Activated naive CD4-positive, alpha-beta T cell treated with anti-CD3 and anti-CD28 coated beads, Interleukin-2, amount 50 U/mL, for 72 hours (primary cell): ENCODE results near the gene FBLN7. TPM values are rescaled to one million over a fixed set of nuclear protein-coding genes. Genes with fewer than 3 reads are reported as not detected.
A peak's percentile ranks its signal among the peaks of the same experiment; 100 is the strongest.
"Not testable (repeated sequence)": the region's sequence is repeated elsewhere in the genome, so short reads cannot be mapped to it uniquely, and the experiment has no call there.

Source experiments
- ATAC-seq, 2 donors: fragments of 150-1000 bp; cut with Tn5 transposase; 2 replicates each; pipeline ENCODE4 v1.10.0; 2021; ENCODE audit warnings: mild to moderate bottlenecking in 2 of 2, moderate library complexity in 2 of 2
- DNase-seq, 2 donors: peaks; one replicate each; pipeline ENCODE4 v3.0.0; 2021 to 2022; ENCODE audit warnings: low spot score in 2 of 2
- H3K27ac Mint-ChIP-seq, 2 donors: one replicate each; pipeline ENCODE4 v1.8.0; 2022; ENCODE audit warnings: mild to moderate bottlenecking in 2 of 2, mixed read lengths in 2 of 2
- H3K36me3 Mint-ChIP-seq, 2 donors: one replicate each; pipeline ENCODE4 v1.8.0; 2022; ENCODE audit warnings: mixed read lengths in 2 of 2
- H3K9me3 Mint-ChIP-seq, 2 donors: one replicate each; pipeline ENCODE4 v1.8.0; 2022; ENCODE audit warnings: mixed read lengths in 2 of 2
- total RNA-seq, 2 donors: library from RNA; stranded (reverse); gene quantifications; one replicate each; pipeline ENCODE4 v1.2.3, GENCODE V29; 2022

FBLN7 gene, protein sequence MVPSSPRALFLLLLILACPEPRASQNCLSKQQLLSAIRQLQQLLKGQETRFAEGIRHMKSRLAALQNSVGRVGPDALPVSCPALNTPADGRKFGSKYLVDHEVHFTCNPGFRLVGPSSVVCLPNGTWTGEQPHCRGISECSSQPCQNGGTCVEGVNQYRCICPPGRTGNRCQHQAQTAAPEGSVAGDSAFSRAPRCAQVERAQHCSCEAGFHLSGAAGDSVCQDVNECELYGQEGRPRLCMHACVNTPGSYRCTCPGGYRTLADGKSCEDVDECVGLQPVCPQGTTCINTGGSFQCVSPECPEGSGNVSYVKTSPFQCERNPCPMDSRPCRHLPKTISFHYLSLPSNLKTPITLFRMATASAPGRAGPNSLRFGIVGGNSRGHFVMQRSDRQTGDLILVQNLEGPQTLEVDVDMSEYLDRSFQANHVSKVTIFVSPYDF
- total RNA-seq, result 10 to 100 TPM; 25.4 to 48.5 TPM

DNA sequence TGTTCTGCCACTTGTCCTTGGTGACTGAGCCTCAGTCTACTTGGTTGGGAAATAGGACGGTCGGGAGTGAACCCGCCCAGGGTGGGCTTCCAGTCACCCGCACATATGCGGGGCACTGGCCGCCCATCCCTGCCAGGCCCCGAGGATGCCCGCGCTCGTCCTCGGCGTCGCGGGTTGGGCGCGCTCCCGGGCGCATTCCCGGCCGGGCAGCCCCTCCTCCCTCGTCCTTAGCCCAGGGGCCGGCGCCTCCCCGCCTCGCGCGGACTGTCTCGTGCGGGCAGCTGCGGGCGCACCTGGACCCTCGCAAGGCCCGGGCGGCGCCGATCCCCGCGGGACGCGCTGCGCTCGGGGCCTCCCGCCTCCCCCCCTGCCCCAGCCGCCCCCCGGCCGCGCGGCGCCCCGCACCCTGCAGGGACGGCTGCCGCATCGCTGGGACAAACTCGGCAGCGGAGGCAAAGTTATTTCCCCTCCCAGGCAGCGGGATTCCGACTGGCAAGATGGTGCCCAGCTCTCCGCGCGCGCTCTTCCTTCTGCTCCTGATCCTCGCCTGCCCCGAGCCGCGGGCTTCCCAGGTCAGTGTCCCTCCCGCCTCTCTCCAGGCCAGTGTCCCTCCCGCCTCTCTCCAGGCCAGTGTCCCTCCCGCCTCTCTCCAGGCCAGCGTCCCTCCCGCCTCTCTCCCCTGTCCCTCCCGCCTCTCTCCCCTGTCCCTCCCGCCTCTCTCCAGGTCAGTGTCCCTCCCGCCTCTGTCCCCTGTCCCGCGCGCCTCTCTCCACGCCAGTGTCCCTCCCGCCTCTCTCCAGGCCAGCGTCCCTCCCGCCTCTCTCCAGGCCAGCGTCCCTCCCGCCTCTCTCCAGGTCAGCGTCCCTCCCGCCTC lies at the start of gene FBLN7:
Gene FBLN7, plus strand, starts transcription at position 227 of the 874 bp plus-strand sequence. Its CDS starts 271 bp downstream, at position 498.
- peaks cover 5 to 15% of the 10 kb centered on the region in 2 donors for H3K36me3 Mint-ChIP-seq
- peak; percentile 37 to 53 for ATAC-seq
- no peak for DNase-seq
- H3K27ac Mint-ChIP-seq, result peak within 1 kb of the TSS; percentile 22 to 89
- no peaks in the 10 kb centered on the region for H3K9me3 Mint-ChIP-seq

DNA sequence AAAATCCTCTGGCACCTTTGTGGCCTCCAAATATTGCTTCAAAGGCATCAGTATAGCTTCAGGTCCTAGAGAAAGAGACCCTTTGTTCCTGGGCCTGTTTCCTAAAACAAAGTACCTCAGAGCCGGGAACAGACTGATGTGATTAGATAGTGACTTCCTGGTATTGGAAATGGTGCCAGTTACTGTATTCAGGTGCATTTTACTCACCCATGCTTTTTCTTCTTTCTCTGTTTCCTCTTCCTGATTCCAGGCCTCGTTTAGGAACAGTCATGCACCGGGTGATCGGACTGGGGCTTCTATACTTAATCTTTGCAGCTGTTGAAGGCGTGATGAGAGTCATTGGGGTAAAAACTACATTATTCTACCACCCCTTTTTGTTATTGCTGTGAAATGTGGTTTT lies 48.8 kb upstream of the FBLN7 start:
- DNase-seq (no peak), ATAC-seq (no peak)
- Mint-ChIP-seq H3K9me3 (no peaks in the 10 kb centered on the region), H3K36me3 (peaks cover 35 to 40% of the 10 kb centered on the region in 2 donors), H3K27ac (no peak overlapping the region)

DNA sequence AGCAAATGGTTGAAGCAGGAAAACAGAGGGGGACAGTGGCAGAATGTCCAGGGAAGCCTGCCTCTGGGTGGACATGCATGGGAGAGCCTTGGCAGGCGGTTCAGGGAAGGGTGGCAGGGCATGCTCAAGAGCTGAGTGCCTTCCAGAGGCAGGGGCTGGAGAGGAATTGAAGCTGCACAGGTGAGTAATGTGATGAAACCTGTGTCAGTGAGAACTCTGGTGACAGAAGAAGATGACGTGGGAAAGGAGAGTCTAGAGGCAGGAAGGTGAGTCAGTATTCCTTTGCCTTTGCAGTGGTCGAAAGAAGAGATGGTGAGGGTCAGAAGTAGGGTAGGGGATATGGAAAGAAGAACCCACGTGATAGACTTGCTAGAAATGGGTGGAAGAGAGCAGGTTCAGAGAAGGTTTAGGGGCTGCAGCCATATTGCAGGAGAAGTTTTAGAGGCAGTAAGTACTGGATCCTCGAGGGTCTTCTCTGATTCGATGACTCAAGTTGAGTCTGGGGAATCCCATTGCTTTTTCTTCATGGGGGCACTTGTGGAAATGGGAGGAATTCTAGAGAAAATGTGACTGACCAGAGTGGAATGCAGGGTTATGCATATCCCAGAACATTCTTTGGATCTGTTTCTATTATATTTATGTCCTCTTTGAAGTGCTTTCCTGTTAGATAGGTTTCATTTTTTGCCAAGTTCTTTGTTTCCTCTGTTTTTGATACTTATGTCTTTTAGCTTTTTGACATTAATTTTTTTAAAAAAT lies 45.7 kb upstream of the FBLN7 start:
- Mint-ChIP-seq H3K27ac (peak overlapping the region in 1 of 2 donors; percentile 62), H3K36me3 (peaks cover 20 to 25% of the 10 kb centered on the region in 2 donors), H3K9me3 (no peaks in the 10 kb centered on the region)
- DNase-seq (no peak), ATAC-seq (peak; percentile 88 to 99)

DNA sequence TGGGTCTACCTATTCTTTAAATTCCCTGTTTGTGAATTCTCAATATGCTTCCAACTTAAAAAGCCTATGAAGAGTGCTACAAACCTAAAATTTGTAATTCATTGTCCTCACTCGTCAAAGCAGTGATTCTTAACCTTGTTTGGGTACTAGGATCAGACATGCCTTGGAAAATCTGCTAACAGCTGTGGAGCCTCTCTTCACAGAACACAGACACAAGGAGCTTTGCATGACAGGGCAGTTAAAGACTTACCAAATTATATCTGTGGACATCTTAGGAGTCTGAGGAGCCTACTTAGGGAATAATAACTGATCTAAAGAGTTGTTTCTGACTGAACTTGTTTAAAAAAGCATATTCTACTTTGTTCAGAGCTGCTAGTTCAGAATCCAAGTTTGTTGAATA lies 45.0 kb upstream of the FBLN7 start:
- no peak for ATAC-seq
- peaks cover 23 to 24% of the 10 kb centered on the region in 2 donors for H3K36me3 Mint-ChIP-seq
- DNase-seq, result no peak
- no peaks in the 10 kb centered on the region for H3K9me3 Mint-ChIP-seq
- peak overlapping the region in 1 of 2 donors; percentile 62 for H3K27ac Mint-ChIP-seq

DNA sequence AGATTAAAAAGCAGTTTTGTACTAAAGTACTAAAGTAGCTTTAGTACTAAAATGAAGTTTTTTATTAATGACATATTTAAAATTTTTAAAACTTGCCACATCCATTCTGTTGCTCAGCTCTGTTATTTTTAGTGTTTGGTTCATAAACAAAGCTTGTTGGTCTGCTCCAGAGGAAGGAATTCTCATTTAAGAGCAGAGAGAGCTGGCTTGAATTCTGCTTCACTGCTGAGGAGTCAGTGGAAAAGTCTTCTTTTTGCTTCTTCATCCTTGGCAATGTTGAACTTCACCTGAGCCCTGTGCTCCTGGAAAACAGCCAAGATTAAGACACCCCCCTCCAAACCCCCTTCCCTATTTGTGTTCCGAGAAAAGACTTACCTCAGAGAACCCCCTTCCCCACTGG lies 42.5 kb upstream of the FBLN7 start:
- Mint-ChIP-seq H3K9me3 (no peaks in the 10 kb centered on the region), H3K36me3 (peaks cover 13% of the 10 kb centered on the region in 2 donors), H3K27ac (peak overlapping the region in 1 of 2 donors; percentile 59)
- DNase-seq, result no peak
- ATAC-seq, result no peak

DNA sequence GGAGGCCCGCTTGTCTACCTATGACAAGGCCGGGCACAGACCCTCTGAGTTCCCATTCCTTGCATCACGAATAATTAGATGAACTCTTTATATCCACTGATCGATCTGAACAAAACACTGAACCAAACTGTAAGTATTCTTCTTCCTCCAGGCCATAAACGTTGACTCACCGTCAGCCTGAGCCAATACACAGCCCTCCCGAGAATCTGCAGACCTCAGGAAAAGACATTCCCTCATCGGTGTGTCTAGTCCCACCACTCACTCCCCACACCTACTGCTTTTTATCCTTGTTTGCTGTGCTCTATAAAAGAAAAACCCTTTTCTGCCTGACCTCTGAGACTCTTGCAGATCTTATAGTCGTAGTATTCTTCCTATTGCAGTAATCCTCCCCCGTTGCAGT lies 42.1 kb upstream of the FBLN7 start:
- ATAC-seq, result no peak
- Mint-ChIP-seq H3K27ac (peak overlapping the region; percentile 16 to 59), H3K36me3 (peaks cover 13% of the 10 kb centered on the region in 2 donors), H3K9me3 (no peaks in the 10 kb centered on the region)
- DNase-seq, result no peak

DNA sequence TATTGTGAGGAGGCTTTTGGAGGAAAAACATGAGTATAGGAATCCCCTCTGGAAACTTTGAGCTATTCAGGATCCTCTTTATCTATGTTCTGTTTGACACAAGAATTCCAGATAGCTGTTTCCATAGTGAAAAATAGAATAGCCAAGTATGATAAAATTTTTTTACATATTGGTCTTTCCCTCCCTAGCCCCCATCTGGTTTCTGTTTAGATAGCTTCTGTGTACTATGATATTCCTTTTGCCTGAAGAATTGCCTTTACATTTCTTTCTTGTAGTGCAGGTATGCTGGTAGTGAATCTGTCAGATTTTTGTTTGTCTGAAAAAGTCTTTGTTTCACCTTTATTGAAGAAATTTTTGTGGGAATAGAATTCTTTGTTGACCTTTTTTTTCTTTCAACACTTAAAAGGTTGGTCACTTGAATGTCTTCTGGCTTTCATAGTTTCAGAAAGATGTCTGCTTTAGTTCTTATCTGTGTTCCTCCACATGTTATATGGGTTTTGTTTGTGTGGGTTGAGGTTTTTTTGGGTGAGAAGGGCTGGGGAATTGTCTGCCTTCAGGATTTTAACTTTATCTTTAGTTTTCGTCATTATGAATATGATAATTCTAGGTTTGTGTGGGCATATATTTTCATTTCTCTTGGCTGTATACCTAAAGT lies 29.9 kb upstream of the FBLN7 start:
- no peak for DNase-seq
- Mint-ChIP-seq H3K36me3 (peaks cover 53 to 69% of the 10 kb centered on the region in 2 donors), H3K27ac (no peak overlapping the region), H3K9me3 (peaks cover 4 to 32% of the 10 kb centered on the region in 2 donors)
- no peak for ATAC-seq

DNA sequence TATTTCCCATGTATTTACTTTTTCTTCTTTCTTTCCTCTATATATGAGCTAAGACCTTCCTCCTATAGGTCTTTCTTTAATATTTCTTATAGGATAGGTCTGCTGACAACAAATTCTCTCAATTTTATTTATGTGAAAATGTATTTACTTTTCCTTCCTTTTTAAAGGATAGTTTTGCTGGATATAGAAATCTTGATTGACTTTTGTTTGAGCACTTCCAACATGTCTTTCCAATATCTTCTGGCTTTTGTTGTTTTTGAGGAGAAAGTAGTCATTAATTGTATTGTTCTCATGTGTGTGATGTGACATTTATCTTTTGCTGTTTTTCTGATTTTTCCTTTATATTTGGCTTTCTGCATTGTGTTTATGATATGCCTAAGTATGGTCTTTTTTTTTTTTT lies 28.9 kb upstream of the FBLN7 start:
- Mint-ChIP-seq H3K36me3 (peaks cover 48 to 70% of the 10 kb centered on the region in 2 donors), H3K9me3 (peaks cover 4 to 33% of the 10 kb centered on the region in 2 donors), H3K27ac (no peak overlapping the region)
- DNase-seq (no peak), ATAC-seq (no peak)

DNA sequence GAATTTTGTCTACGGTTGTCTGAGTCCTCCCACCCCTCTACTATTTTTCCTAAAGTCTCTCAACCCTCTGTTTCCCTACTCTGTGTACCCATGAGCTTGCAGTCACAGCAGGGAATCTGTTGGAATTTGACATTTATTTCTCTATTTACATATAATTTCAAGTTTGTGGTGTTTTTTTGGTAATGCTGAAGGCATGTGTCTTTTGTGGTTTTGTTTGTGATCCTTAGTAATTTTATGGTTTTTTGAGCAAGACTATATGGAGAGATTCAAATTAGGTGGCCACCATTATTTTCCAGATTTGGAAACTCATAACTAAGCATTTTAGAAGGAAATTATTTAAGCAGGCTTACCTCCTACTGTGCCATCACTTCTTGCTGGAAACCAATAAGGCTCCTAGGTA lies 27.2 kb upstream of the FBLN7 start:
- DNase-seq (no peak), ATAC-seq (no peak)
- peaks cover 47 to 69% of the 10 kb centered on the region in 2 donors for H3K36me3 Mint-ChIP-seq
- H3K27ac Mint-ChIP-seq, result no peak overlapping the region
- H3K9me3 Mint-ChIP-seq, result peaks cover 4 to 33% of the 10 kb centered on the region in 2 donors

DNA sequence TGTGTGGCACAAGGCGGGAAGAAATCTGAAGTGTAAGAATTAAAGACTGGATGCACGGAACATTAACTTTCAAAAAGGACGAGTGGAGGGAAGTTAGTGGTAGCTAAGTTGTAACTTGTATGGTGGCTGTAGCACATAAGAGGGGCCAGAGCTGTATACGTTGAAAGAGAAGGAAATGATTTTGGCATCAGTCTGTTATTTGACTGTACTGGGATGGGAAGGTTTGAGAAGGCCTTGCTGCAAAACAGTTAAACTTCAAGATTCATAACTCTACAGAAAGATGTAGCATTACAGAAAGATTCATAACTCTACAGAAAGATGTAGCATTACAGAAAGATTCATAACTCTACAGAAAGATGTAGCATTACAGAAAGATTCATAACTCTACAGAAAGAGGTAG lies 24.8 kb upstream of the FBLN7 start:
- not testable (repeated sequence) for DNase-seq
- Mint-ChIP-seq H3K36me3 (peaks cover 34 to 51% of the 10 kb centered on the region in 2 donors), H3K27ac (peak overlapping the region; percentile 13 to 90), H3K9me3 (peaks cover 4 to 31% of the 10 kb centered on the region in 2 donors)
- peak; percentile 53 to 97 for ATAC-seq

DNA sequence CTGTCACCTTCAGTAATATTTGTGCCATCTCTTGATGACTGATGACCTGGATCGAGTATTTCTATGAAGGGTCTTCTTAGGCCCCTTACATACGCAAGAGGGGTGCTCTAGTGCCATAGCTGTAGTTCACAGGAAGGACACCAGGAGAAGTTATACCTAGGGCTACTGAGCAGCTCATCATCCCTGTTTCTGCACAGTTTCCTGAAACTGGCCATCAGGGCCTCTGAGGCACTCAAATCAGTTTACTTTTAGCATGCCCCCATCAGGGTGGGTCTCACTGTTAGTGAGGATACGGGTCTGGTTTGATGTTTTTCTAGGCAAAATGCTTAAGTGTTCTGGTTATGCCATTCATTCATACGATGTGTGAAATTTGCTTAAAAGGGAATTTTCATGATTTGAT lies 20.0 kb upstream of the FBLN7 start:
- H3K27ac Mint-ChIP-seq, result peak overlapping the region in 1 of 2 donors; percentile 16
- H3K36me3 Mint-ChIP-seq, result peaks cover 0 to 15% of the 10 kb centered on the region in 2 donors
- no peak for ATAC-seq
- peaks cover 0 to 3% of the 10 kb centered on the region in 2 donors for H3K9me3 Mint-ChIP-seq
- DNase-seq, result no peak

DNA sequence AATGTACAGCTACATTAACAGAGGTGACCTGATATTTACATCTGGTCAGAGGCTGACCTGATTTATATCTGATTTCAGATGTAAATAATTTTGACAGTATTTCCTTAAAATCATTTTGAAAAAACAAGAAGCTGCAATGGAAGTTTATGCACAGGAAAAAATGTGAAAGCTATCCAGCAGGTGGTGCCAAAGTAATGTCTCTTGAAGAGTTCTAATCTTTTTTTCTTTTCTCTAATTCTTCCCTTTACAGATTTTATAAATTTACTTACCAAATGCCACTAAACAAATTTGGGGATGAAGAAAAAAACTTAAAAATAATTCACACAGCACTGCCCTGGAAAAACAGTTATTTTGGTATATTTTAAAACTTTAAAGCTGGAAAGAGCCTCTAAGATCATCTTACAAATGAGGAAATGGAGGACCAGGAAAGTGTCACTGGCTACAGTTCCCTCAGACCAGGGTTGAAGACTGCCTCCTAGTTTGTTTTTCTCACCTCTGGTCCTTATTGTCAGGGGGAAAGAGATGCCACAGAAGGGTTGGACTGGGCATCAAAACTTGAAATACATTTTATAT lies 16.4 kb upstream of the FBLN7 start:
- H3K36me3 Mint-ChIP-seq, result peaks cover 0 to 26% of the 10 kb centered on the region in 2 donors
- peak in 1 of 2 donors; percentile 26 for ATAC-seq
- DNase-seq, result peak in 1 of 2 donors; percentile 46
- no peak overlapping the region for H3K27ac Mint-ChIP-seq
- peaks cover 0 to 15% of the 10 kb centered on the region in 2 donors for H3K9me3 Mint-ChIP-seq

DNA sequence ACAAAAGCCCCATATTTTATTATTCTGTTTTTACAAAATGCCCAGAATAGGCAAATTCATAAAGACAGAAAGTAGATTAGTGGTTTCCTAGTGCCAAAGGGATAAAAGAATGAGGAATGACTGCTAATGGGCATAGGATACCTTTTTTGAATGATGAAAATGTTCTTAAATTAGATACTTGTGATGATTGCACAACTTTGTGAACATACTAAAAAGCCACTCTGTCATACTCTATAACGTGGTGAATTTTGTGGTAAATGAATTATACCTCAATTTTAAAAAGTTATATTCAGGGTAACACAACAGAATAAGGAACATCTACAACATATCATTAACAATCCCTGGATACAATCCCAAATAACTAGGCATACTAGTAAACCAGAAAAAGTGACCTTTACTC lies 9.1 kb upstream of the FBLN7 start:
- no peak overlapping the region for H3K27ac Mint-ChIP-seq
- ATAC-seq, result no peak
- peaks cover 6 to 15% of the 10 kb centered on the region in 2 donors for H3K36me3 Mint-ChIP-seq
- DNase-seq, result no peak
- H3K9me3 Mint-ChIP-seq, result peaks cover 5 to 24% of the 10 kb centered on the region in 2 donors

DNA sequence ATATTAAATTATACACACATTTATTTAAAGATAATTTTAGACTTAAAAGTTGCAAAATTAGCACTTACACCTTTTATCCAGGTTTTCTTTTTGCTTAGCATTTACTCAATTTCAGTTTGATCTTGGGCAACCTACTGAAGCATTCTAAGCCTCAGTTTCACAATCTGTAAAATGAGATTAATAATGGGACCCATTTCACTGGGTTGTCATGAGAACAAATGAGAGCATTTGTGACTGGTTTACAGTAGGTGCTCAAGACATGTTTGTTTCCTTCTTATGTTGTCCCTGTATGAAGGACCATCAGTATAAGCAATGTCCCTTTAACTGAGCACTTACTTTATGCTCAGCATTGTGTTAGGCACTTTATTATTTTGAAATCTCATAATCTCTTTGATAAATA lies 4.8 kb upstream of the FBLN7 start:
- Mint-ChIP-seq H3K9me3 (peaks cover 5 to 7% of the 10 kb centered on the region in 2 donors), H3K36me3 (peaks cover 11 to 15% of the 10 kb centered on the region in 2 donors), H3K27ac (no peak overlapping the region)
- ATAC-seq (no peak), DNase-seq (no peak)

DNA sequence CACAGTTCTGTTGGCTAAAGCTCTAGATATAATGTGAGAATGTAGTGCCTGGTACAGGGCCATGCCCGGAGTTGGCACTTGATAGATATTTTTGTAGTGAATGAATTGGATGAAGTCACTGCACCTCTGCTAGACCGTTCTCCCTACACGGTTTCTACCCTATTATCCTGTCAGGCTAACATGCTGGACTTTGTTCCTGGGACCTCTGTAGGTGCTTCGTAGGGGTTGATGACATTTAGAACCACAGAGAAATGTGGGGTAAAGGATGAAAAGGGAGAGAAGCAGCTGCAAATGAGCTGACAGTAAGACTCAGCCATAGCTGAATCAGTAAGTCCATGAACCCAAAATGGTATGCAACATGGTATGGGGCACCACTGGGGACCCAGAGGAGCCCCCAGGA lies 4.1 kb upstream of the FBLN7 start:
- Mint-ChIP-seq H3K9me3 (peaks cover 5 to 6% of the 10 kb centered on the region in 2 donors), H3K36me3 (peaks cover 11 to 15% of the 10 kb centered on the region in 2 donors), H3K27ac (no peak overlapping the region)
- ATAC-seq, result no peak
- no peak for DNase-seq
